OCI-LY7 (cell line): ENCODE data around the gene SPATA13.

ENCODE experiments used
- CTCF ChIP-seq: fragments of 200-600 bp; sonication (generic); conservative IDR thresholded peaks from 2 replicates; pipeline ENCODE4 v1.5.1; 2014; ENCODE audit warnings: mild to moderate bottlenecking, antibody characterized with exemption, low read length, moderate library complexity, mixed read lengths
- EZH2phosphoT487 ChIP-seq: fragments of 200-600 bp; sonication (generic); IDR thresholded peaks from 2 replicates; pipeline ENCODE4 v1.6.1; 2018; ENCODE audit warnings: low read depth, borderline replicate concordance, mild to moderate bottlenecking, mixed run types, antibody characterized with exemption, low read length, moderate library complexity, mixed read lengths

- TF ChIP-seq CTCF (no peak), EZH2phosphoT487 (no peak)
Observed at GRCh38 chr13:24247016-24247415, 86.5 kb downstream of the SPATA13 start.
